HG03571 (cell line): ENCODE data around the gene TP53.

ENCODE experiments used
- ATAC-seq: cut with Tn5 transposase; IDR thresholded peaks from one replicate; pipeline ENCODE4 v1.9.1; 2021; ENCODE audit not compliant: unreplicated experiment

Gene TP53

GRCh38 chr17:7707446-7707845 lies 20.2 kb upstream of the TP53 start:
- ATAC-seq, result no peak

DNA sequence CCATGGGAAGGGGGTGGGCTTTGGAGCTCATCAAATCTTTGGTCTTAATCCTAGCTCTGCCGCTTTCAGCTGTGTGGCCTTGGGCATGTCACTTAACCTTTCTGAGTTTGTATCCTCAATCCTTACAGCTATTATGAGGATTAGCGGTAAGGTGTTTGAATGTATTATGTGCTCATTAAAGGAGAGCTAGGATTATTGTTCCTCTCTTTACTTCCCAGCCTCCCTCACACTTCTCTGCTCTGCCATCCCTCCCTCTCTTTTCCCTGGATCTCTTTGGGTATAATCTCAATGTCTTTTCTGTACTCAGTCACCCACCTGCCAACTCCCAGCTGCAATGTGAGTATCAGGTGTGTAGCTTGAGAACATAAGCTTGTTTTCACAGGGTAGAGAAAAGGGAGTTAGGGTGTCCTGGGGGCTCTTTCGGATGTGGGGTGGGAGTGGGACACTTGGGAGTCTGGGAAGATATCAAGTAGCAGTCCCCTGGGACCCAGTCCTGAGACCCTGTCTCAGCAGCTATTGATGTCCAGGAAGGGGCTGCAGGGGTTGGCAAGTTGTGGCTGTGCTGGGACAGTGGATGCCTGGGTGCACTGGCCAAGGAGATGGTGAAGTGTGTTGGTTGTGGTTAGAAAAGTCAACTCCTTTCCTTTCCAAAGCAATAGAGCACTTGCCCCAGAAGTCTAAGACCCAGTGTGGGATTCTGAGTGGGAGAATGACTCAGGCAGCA lies 19.5 kb upstream of the TP53 start:
- ATAC-seq, result no peak

DNA sequence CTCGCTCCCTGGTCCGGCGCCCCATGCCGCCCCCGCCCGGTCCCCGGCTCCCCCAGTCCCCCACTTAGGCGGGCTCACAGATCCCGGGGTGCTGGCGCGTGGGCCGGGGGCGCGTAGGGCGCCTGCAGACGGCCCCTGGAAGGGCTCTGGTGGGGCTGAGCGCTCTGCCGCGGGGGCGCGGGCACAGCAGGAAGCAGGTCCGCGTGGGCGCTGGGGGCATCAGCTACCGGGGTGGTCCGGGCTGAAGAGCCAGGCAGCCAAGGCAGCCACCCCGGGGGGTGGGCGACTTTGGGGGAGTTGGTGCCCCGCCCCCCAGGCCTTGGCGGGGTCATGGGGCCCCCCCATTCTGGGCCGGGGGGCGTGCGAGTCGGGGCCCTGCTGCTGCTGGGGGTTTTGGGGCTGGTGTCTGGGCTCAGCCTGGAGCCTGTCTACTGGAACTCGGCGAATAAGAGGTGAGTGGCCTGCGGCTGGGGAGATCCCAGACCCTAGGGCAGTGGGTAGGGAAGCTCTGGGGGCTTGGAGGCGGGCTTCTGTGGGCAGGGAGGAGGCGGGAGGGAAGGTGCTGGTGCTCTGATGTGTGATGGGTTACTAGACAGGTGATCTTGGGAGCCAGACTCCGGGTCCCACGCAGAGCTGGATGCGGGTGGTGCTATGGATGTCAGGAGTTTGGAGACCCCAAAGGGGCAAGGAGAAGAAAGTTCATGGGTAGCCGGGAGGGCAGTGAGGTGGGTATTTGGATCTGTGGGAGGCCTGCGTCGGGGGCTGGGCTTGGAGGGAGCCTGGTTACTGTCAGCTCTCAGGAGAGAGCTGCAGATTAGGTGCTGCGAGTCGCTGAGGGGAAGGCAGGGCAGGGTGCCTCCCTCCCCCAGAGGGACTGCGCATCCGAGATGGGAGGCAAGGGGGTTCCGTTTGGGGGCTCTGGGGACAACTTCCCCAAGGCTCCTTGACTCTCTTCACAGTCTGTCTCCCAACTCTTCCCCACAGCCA lies 18.3 kb upstream of the TP53 start:
- no peak for ATAC-seq

DNA sequence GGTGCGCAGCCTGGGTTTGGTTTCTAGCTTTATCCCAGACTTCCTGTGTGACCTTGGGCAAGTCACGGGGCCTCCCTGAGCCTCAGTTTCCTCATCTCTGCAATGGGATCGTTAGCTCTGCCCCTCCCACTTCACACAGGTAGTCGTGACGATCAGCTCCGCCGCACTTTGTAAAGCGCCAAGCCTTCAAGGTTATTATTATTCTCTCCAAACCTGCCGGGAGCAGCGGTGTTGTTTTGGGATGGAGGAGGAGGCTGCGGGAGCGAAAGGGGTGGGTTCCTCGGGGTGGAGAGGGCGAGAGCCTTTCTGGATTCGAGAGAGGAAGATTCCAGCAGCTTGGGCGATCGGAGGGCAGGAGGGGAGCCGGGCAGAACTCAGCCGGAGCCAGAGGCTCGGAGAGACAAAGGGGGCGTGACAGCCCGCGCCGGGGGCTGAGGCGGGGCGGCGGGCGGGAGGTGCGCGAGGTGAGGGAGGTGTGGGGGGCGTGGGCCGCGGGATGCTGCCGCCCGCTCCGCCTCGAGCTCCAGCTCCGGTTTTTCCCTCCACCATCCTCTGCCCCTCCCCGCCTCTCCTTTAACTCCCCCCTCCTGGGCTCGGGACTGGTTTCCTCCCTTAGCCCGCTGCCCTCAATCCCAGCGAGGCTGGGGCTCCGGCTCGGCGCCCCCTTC lies 17.4 kb upstream of the TP53 start, which contains the start of gene EFNB3:
Gene EFNB3, plus strand, starts transcription at position 602 of the 668 bp plus-strand sequence. CDS start 397 bp downstream, outside the sequence.
- ATAC-seq, result no peak

DNA sequence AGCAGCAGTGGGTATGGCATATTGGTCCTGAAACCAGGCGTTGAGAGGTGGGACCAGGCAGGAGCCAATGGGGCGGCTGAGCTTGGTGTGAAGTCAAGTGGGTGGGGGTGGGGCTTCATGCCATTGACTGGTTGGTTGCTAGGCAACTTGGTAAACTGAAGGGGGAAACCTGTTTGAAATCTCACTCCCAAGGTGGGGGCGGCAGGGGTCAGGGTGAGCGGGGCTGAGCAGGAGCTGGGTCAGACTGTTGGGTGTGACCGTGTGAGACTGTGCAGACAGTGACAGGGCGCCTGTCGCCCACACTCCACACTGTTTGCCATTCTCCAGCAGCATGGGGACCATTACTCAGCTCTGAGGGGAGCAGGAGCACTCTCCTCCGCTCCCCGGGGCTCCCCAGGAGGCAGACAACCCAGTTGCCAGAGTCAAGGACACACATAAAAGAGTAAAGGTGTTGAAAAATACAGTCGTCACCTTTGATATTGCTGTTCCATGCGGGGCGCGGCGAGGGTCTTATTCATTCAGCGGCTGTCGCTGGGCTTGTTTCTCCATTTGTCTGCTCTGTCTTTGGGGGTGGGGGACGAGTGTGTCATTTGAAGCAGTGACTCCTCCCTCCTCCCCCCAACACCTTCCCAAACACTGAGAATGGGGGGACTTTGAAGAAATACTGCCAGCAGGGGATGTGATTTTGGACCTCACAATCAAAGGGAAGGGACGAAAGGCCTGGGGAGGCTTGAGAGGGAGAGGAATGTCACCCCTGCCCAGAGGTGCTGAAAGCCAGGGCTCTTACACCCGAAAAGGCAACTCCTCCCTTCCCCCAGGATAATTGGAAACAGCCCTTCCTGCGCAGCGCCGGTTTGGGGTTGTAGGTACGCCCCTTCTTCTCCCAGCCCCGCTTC lies 16.5 kb upstream of the TP53 start:
- no peak for ATAC-seq

DNA sequence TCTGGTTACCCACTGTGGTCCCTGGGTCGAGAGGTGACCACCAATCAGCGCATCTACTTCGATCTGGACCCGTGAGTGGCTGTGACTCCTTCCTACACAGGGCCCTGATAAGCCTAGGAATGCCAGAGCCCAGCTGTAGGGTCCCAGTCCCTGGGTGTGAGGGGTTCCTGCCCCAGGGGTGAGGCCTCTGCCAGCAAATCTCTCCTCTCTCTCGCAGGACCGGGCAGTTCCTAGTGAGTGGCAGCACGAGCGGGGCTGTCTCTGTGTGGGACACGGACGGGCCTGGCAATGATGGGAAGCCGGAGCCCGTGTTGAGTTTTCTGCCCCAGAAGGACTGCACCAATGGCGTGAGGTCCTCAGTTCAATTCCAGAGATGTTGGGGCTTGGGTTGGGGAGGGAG lies 15.5 kb upstream of the TP53 start:
- ATAC-seq, result no peak

DNA sequence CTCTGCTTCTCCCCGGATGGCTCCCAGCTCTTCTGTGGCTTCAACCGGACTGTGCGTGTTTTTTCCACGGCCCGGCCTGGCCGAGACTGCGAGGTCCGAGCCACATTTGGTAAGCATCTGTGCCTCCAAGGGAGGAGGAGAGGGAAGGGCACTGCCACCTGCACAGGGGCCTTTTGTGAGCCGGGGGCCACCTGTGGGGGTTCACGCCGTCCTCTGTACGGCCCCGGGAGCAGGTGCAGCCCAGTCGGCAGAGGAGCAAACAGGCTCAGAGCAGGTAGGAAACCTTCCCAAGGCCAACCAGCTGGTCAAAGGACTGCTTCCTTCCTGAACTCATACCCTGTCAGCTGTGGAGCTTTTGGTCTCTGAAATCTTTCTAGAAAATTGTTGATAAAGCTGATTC lies 14.4 kb upstream of the TP53 start:
- no peak for ATAC-seq

DNA sequence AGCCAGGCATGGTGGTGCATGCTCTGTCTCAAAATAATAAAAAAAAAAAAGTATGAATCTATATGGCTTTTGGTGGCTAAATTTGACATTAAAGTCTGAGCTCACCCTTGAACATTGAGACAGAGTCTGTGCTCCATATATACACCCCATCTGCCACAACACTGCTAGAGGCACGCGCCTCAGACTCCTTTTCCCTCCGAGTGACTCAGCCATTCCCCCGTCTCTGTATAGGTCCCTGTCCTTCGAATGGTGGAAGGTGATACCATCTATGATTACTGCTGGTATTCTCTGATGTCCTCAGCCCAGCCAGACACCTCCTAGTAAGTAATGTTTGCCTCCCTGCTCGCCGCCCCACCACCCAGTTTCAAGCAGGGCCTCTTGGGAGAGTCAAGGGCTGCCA lies 13.2 kb upstream of the TP53 start:
- no peak for ATAC-seq

DNA sequence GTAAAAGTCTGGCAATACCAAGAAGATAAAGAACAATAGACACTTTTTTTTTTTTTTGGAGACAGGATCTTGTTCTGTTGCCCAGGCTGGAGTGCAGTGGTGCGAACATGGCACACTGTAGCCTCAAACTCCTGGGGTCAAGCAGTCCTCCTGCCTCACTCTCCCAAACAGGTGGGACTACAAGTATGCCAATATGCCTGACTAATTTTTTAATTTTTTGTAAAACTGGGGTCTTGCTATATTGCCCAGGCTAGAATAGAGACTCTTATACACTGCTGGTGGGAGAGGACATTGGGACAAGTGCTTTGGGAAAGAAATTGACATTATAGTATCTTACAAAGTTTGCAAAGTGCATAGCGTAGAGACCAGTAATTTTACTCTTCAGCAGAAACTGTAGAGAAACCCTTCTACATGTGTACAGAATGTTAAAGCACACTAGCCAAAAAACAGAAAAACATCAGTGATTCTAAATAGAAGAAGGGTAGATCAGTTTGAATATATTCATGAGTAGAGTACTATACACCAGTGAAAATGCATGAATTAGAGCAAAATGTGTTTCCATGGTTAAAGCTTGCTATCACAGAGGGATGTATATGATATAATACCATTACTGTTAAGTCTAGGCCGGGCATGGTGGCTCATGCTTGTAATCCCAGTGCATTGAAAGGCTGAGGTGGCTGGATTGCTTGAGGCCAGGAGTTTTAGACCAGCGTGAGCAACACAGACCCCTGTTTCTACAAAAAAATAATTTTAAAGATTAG lies 10.7 kb upstream of the TP53 start:
- no peak for ATAC-seq

DNA sequence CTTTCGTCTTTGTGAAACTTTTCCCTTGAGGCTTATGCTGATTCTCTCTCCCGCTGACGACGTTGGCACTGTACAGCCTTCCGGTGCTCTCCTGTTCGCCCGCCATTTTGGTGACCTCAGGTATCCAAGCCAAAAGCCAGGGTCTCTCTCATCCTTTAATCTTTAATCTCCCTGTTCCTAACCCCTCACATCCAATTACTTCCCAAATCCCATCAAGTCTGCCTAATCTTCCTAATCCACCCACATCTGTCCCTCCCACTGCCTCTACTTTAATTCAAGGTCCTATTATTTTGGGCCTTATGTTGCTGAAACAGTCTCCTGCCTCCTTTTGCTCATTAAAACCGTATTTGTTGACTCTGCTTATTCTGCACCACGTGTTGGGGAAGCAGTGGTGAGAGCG lies 8.3 kb upstream of the TP53 start:
- no peak for ATAC-seq

- ATAC-seq, result no peak
Observed at GRCh38 chr17:7688808-7689316, 1.6 kb upstream of the TP53 start.

- peak; percentile 68 for ATAC-seq
Observed at GRCh38 chr17:7687908-7688807, 868 bp upstream of the TP53 start, which contains the start of gene WRAP53. Gene WRAP53, plus strand, starts transcription at chr17:7688477. Its CDS starts 172 bp downstream, at chr17:7688649.

GRCh38 chr17:7686222-7687071 lies 843 bp downstream of the TP53 start:
- ATAC-seq, result peak; percentile 42

GRCh38 chr17:7685533-7686221 lies 1.6 kb downstream of the TP53 start:
- peak; percentile 49 for ATAC-seq

GRCh38 chr17:7684851-7685532 lies 2.3 kb downstream of the TP53 start:
- ATAC-seq, result no peak

GRCh38 chr17:7677388-7678067 lies 9.8 kb downstream of the TP53 start:
- ATAC-seq, result no peak
